RPMI7951 (cell line): ENCODE measurements around the gene SERTAD1. TPM values are rescaled to one million over a fixed set of nuclear protein-coding genes. Genes with fewer than 3 reads are reported as not detected.

Experiments used
- DNase-seq: peaks from one replicate; pipeline ENCODE4 v3.0.0-alpha.2; 2012; ENCODE audit warnings: low read depth
- total RNA-seq: library from RNA; depleted of rRNA; stranded (reverse); fragments of >200 nt; shearing (Covaris generic); gene quantifications from 2 replicates; pipeline ENCODE4 v1.2.3, GENCODE V29; 2014; rRNA removed

SERTAD1 gene
- total RNA-seq, 1 experiment from 2014 or later, result 13.2 TPM

- DNase-seq, result no peak
Measured at GRCh38 chr19:40378509-40378908, 47.3 kb downstream of the SERTAD1 start.

GRCh38 chr19:40377876-40378385, 47.9 kb downstream of the SERTAD1 start:
- no peak for DNase-seq

- DNase-seq, result no peak
Measured at GRCh38 chr19:40376286-40376862, 49.4 kb downstream of the SERTAD1 start.

- no peak for DNase-seq
Measured at GRCh38 chr19:40374084-40374483, 51.7 kb downstream of the SERTAD1 start.

GRCh38 chr19:40371802-40372122, 54.0 kb downstream of the SERTAD1 start:
- DNase-seq, result no peak

Other genes starting within 250 kb of the SERTAD1 start
- gene MAP3K10, start 234.6 kb downstream of the SERTAD1 start, total RNA-seq, result 3.8 and 4.9 TPM in 2 replicates
- gene TTC9B, start 207.6 kb downstream of the SERTAD1 start, total RNA-seq, result not detected in 2 replicates
- gene CCNP, start 199.3 kb downstream of the SERTAD1 start, total RNA-seq, result 0.29 TPM in 1 of 2 replicates, not detected in the other
- 53.5 and 65.1 TPM in 2 replicates for gene AKT2, start 140.6 kb downstream of the SERTAD1 start, total RNA-seq
- gene C19orf47, start 77.6 kb downstream of the SERTAD1 start, total RNA-seq, result 7.2 and 8.9 TPM in 2 replicates
- gene PLD3, start 77.3 kb downstream of the SERTAD1 start, total RNA-seq, result 179 and 262 TPM in 2 replicates
- gene HIPK4, start 35.8 kb downstream of the SERTAD1 start, total RNA-seq, result under 0.01 TPM in 1 of 2 replicates, not detected in the other
- 0.72 and 1.2 TPM in 2 replicates for gene PRX, start 12.6 kb downstream of the SERTAD1 start, total RNA-seq
- 29.4 and 32.3 TPM in 2 replicates for gene SERTAD3, start 18.3 kb upstream of the SERTAD1 start, total RNA-seq
- 77.4 and 101 TPM in 2 replicates for gene BLVRB, start 39.8 kb upstream of the SERTAD1 start, total RNA-seq
- 0.84 and 2.9 TPM in 2 replicates for gene SPTBN4, start 41.0 kb upstream of the SERTAD1 start, total RNA-seq
- 31.0 and 33.3 TPM in 2 replicates for gene SHKBP1, start 150.9 kb upstream of the SERTAD1 start, total RNA-seq
- gene LTBP4, start 175.4 kb upstream of the SERTAD1 start, total RNA-seq, result 21.5 and 22.0 TPM in 2 replicates